Effector memory CD4-positive, alpha-beta T cell (primary cell): ENCODE data around the gene MAJIN.
"Not testable (repeated sequence)": the region's sequence is repeated elsewhere in the genome, so short reads cannot be mapped to it uniquely, and the experiment has no call there.

Experiments
- DNase-seq, 3 donors: peaks; one replicate each; pipeline ENCODE4 v3.0.0-alpha.2; 2020
- H3K27ac ChIP-seq: 2 replicates; pipeline ENCODE4 v1.7.0; 2013; ENCODE audit warnings: mild to moderate bottlenecking, low read length, moderate library complexity; ENCODE audit not compliant: insufficient read depth, poor library complexity, severe bottlenecking
- H3K27me3 ChIP-seq: replicated peaks from 2 replicates; pipeline ENCODE4 v1.7.0; 2013; ENCODE audit warnings: mild to moderate bottlenecking, low read length; ENCODE audit not compliant: insufficient read depth, control insufficient read depth, poor library complexity, severe bottlenecking
- H3K36me3 ChIP-seq: 2 replicates; pipeline ENCODE4 v1.7.0; 2013; ENCODE audit warnings: mild to moderate bottlenecking, low read length, moderate library complexity; ENCODE audit not compliant: control insufficient read depth, insufficient read depth
- H3K4me1 ChIP-seq: 2 replicates; pipeline ENCODE4 v1.7.0; 2013; ENCODE audit warnings: low read length, mild to moderate bottlenecking; ENCODE audit not compliant: control insufficient read depth, insufficient read depth, poor library complexity, severe bottlenecking
- H3K4me3 ChIP-seq: 2 replicates; pipeline ENCODE4 v1.7.0; 2013; ENCODE audit warnings: low read length, low read depth, mild to moderate bottlenecking; ENCODE audit not compliant: insufficient read depth, poor library complexity, severe bottlenecking
- H3K9me3 ChIP-seq: 2 replicates; pipeline ENCODE4 v1.7.0; 2013; ENCODE audit warnings: mild to moderate bottlenecking, low read length, moderate library complexity; ENCODE audit not compliant: control insufficient read depth

MAJIN gene

GRCh38 chr11:65008873-65009272 lies 37.0 kb upstream of the MAJIN start:
- DNase-seq, result no peak
- H3K9me3 ChIP-seq, result no peaks in the 10 kb centered on the region
- no peak overlapping the region for H3K4me3 ChIP-seq
- H3K27ac ChIP-seq, result no peak overlapping the region
- no peaks in the 10 kb centered on the region for H3K4me1 ChIP-seq
- no peaks in the 10 kb centered on the region for H3K36me3 ChIP-seq
- no peaks in the 10 kb centered on the region for H3K27me3 ChIP-seq

- no peak for DNase-seq
- H3K27me3 ChIP-seq, result no peaks in the 10 kb centered on the region
- H3K27ac ChIP-seq, result no peak overlapping the region
- no peaks in the 10 kb centered on the region for H3K4me1 ChIP-seq
- H3K4me3 ChIP-seq, result no peak overlapping the region
- H3K36me3 ChIP-seq, result no peaks in the 10 kb centered on the region
- H3K9me3 ChIP-seq, result no peaks in the 10 kb centered on the region
These were observed 36.1 kb upstream of the MAJIN start for GRCh38 chr11:65008016-65008415.

- H3K4me1 ChIP-seq, H3K36me3 ChIP-seq, H3K4me3 ChIP-seq, H3K9me3 ChIP-seq, H3K27ac ChIP-seq, H3K27me3 ChIP-seq, DNase-seq: not testable (repeated sequence)
These were observed 32.1 kb upstream of the MAJIN start for GRCh38 chr11:65003968-65004367.

- no peak overlapping the region for H3K4me3 ChIP-seq
- H3K27me3 ChIP-seq, result no peaks in the 10 kb centered on the region
- H3K27ac ChIP-seq, result no peak overlapping the region
- no peaks in the 10 kb centered on the region for H3K9me3 ChIP-seq
- no peaks in the 10 kb centered on the region for H3K36me3 ChIP-seq
- peaks cover 7% of the 10 kb centered on the region for H3K4me1 ChIP-seq
- no peak for DNase-seq
These were observed 31.4 kb upstream of the MAJIN start for GRCh38 chr11:65003282-65003681.

GRCh38 chr11:65002706-65003105 lies 30.8 kb upstream of the MAJIN start:
- Histone ChIP-seq H3K36me3 (no peaks in the 10 kb centered on the region), H3K4me1 (peaks cover 8% of the 10 kb centered on the region), H3K9me3 (no peaks in the 10 kb centered on the region), H3K4me3 (no peak overlapping the region), H3K27me3 (no peaks in the 10 kb centered on the region), H3K27ac (no peak overlapping the region)
- no peak for DNase-seq

DNA sequence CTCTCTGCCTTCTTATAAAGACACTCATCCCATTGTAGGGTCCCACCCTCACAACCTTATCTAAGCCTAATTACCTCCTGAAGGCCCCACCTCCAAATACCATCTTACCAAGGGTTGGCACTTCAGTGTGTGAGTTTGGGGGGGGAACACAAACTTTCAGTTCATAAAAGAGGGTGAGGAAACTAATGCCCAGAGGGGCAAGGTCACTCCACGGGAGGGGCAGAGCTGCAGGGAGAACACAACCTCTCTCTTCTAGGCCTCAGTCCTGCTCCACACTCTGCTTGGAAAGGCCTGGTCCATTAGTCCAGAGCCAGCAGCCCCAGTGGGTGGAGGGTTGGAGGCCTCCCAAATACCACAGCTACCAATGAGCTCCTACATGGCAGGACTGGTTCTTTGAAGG lies 27.6 kb upstream of the MAJIN start:
- Histone ChIP-seq H3K4me3 (no peak overlapping the region), H3K9me3 (no peaks in the 10 kb centered on the region), H3K36me3 (no peaks in the 10 kb centered on the region), H3K27ac (no peak overlapping the region), H3K27me3 (no peaks in the 10 kb centered on the region), H3K4me1 (peaks cover 8% of the 10 kb centered on the region)
- DNase-seq, result no peak

GRCh38 chr11:64998690-64999431 lies 27.0 kb upstream of the MAJIN start:
- Histone ChIP-seq H3K36me3 (no peaks in the 10 kb centered on the region), H3K4me3 (no peak overlapping the region), H3K27ac (no peak overlapping the region), H3K4me1 (peaks cover 8% of the 10 kb centered on the region), H3K27me3 (no peaks in the 10 kb centered on the region), H3K9me3 (no peaks in the 10 kb centered on the region)
- no peak for DNase-seq

- H3K27ac ChIP-seq, result no peak overlapping the region
- no peaks in the 10 kb centered on the region for H3K27me3 ChIP-seq
- no peak for DNase-seq
- H3K9me3 ChIP-seq, result no peaks in the 10 kb centered on the region
- H3K4me3 ChIP-seq, result no peak overlapping the region
- H3K4me1 ChIP-seq, result peaks cover 8% of the 10 kb centered on the region
- H3K36me3 ChIP-seq, result no peaks in the 10 kb centered on the region
These were observed 26.2 kb upstream of the MAJIN start for GRCh38 chr11:64998141-64998540.

DNA sequence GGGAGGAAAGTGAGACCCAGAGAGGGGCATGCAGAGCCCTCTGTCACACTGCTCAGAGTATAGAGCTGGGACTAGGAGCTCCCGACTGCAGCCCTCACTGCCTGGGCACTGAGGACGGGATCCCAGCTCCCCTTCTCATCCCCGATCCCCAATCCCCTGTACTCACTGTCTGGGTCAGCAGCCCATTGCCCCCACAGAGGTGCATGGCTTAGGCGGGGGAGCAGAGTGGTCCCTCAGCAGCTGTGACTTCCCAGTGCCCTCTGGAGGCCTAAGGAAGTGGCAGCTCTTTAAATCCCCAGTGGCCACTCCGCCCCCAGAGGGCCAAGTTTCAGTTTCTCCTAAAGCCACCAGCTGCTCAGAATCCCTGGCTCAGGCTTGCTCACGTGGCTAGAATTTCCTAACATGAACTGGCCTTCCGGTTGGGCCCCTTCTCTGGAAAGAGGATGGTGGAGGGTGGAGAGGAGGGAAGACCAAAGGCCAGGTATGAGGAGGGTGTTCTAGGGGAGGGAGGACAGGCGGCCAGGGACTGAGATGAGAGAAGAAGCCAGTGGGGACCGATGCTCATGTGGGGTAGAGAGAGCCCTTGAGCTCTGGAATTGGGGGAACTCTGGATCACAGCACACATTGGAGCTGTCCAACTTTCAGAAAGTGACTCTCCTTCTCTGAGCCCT lies 24.9 kb upstream of the MAJIN start, which contains the start of gene BATF2:
Gene BATF2, minus strand, starts transcription at position 262 of the 671 bp plus-strand sequence. Its CDS starts 57 bp downstream, at position 205.
- Histone ChIP-seq H3K4me3 (no peak within 1 kb of the TSS), H3K36me3 (no peaks in the 10 kb centered on the region), H3K27ac (no peak within 1 kb of the TSS), H3K4me1 (peaks cover 8% of the 10 kb centered on the region), H3K9me3 (no peaks in the 10 kb centered on the region), H3K27me3 (no peaks in the 10 kb centered on the region)
- no peak for DNase-seq

- no peak overlapping the region for H3K4me3 ChIP-seq
- DNase-seq, result no peak
These were observed 24.4 kb upstream of the MAJIN start for GRCh38 chr11:64996327-64996709.

More at GRCh38 chr11:64996327-64996709, 24.4 kb upstream of the MAJIN start:
- Histone ChIP-seq H3K4me1 (peaks cover 8% of the 10 kb centered on the region), H3K36me3 (no peaks in the 10 kb centered on the region), H3K9me3 (no peaks in the 10 kb centered on the region), H3K27me3 (no peaks in the 10 kb centered on the region), H3K27ac (no peak overlapping the region)
